Liver (tissue), 3 donors: Measurements from ENCODE around the gene PDRG1.

Experiments used
- EGR1 ChIP-seq, 2 donors: IDR thresholded peaks; 2 replicates each; pipeline ENCODE4 v1.6.1; 2016 to 2018; ENCODE audit warnings: antibody characterized with exemption in 2 of 2, low read depth in 2 of 2
- GABPA ChIP-seq, 2 donors: IDR thresholded peaks in 1 of 2; conservative IDR thresholded peaks in 1 of 2; 2 replicates each; pipeline ENCODE4 v1.6.1; 2016; ENCODE audit warnings: antibody characterized with exemption in 2 of 2, mild to moderate bottlenecking in 1 of 2, moderate library complexity in 1 of 2
- JUND ChIP-seq, 2 donors: IDR thresholded peaks; 2 replicates each; pipeline ENCODE4 v1.6.1; 2016; ENCODE audit warnings: antibody characterized with exemption in 2 of 2
- RAD21 ChIP-seq, 2 donors: IDR thresholded peaks; 2 replicates each; pipeline ENCODE4 v1.6.1; 2016; ENCODE audit warnings: antibody characterized with exemption in 2 of 2, mild to moderate bottlenecking in 2 of 2
- RXRA ChIP-seq, 2 donors: IDR thresholded peaks; 2 replicates each; pipeline ENCODE4 v1.6.1; 2017 to 2018; ENCODE audit warnings: antibody characterized with exemption in 2 of 2, mild to moderate bottlenecking in 1 of 2
- SP1 ChIP-seq: IDR thresholded peaks from 2 replicates; pipeline ENCODE4 v1.6.1; 2018; ENCODE audit warnings: antibody characterized with exemption, mild to moderate bottlenecking
- TAF1 ChIP-seq: conservative IDR thresholded peaks from 2 replicates; pipeline ENCODE4 v1.6.1; 2016; ENCODE audit warnings: antibody characterized with exemption, mild to moderate bottlenecking
- YY1 ChIP-seq: IDR thresholded peaks from 2 replicates; pipeline ENCODE4 v1.6.1; 2016; ENCODE audit warnings: antibody characterized with exemption, mild to moderate bottlenecking
- TF ChIP-seq, protein P1 (sequence below): fragments of 150-350 bp; IDR thresholded peaks from 2 replicates; pipeline ENCODE4 v1.5.1; 2017; ENCODE audit warnings: improper control_type of control experiment, low read depth, low read length; ENCODE audit not compliant: missing input control
- TF ChIP-seq, protein P2 (sequence below): IDR thresholded peaks from 2 replicates; pipeline ENCODE4 v1.6.1; 2016; ENCODE audit warnings: antibody characterized with exemption
- TF ChIP-seq, protein P3 (sequence below): IDR thresholded peaks from 2 replicates; pipeline ENCODE4 v1.6.1; 2016; ENCODE audit warnings: antibody characterized with exemption
- TF ChIP-seq, protein P4 (sequence below): IDR thresholded peaks from 2 replicates; pipeline ENCODE4 v1.6.1; 2016; ENCODE audit warnings: antibody characterized with exemption, mild to moderate bottlenecking
- donor health status: healthy.
- donor health status: healthy.

DNA sequence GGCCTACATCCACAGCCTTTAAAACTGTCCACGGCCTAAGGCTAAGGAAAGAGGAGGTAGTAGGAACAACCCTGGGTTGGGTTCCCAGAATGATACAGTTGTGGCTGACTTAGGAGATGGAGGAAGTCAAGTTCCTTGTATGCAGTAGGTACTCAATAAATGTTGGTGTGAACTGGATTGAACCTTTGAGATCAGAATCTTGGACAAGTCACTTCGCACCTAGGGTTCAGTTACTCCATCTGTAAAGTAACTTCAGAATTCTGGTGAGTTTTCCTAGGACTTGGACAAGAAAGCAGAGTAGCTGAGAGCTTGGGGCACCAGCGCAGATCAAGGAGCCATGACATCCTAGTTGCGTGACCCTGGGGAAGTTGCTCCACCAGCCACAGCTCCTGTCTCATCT is 25.2 kb upstream of the PDRG1 start:
- TF ChIP-seq, protein P1, sequence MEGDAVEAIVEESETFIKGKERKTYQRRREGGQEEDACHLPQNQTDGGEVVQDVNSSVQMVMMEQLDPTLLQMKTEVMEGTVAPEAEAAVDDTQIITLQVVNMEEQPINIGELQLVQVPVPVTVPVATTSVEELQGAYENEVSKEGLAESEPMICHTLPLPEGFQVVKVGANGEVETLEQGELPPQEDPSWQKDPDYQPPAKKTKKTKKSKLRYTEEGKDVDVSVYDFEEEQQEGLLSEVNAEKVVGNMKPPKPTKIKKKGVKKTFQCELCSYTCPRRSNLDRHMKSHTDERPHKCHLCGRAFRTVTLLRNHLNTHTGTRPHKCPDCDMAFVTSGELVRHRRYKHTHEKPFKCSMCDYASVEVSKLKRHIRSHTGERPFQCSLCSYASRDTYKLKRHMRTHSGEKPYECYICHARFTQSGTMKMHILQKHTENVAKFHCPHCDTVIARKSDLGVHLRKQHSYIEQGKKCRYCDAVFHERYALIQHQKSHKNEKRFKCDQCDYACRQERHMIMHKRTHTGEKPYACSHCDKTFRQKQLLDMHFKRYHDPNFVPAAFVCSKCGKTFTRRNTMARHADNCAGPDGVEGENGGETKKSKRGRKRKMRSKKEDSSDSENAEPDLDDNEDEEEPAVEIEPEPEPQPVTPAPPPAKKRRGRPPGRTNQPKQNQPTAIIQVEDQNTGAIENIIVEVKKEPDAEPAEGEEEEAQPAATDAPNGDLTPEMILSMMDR, result no peak
- TF ChIP-seq SP1 (no peak), RAD21 (IDR thresholded peaks at IDR 0.05) (no peak), RXRA (IDR thresholded peaks at IDR 0.05) (no peak), YY1 (no peak), TAF1 (no peak), EGR1 (IDR thresholded peaks at IDR 0.05; ENCODE audit: low read depth in 2 of 2) (no peak), GABPA (IDR thresholded peaks at IDR 0.05 in 1 of 2, conservative IDR thresholded peaks at IDR 0.05 in 1 of 2) (no peak), JUND (IDR thresholded peaks at IDR 0.05) (no peak)
- TF ChIP-seq, protein P2, sequence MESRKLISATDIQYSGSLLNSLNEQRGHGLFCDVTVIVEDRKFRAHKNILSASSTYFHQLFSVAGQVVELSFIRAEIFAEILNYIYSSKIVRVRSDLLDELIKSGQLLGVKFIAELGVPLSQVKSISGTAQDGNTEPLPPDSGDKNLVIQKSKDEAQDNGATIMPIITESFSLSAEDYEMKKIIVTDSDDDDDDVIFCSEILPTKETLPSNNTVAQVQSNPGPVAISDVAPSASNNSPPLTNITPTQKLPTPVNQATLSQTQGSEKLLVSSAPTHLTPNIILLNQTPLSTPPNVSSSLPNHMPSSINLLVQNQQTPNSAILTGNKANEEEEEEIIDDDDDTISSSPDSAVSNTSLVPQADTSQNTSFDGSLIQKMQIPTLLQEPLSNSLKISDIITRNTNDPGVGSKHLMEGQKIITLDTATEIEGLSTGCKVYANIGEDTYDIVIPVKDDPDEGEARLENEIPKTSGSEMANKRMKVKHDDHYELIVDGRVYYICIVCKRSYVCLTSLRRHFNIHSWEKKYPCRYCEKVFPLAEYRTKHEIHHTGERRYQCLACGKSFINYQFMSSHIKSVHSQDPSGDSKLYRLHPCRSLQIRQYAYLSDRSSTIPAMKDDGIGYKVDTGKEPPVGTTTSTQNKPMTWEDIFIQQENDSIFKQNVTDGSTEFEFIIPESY, result no peak
- TF ChIP-seq, protein P3, sequence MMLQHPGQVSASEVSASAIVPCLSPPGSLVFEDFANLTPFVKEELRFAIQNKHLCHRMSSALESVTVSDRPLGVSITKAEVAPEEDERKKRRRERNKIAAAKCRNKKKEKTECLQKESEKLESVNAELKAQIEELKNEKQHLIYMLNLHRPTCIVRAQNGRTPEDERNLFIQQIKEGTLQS, result no peak
- TF ChIP-seq, protein P4, sequence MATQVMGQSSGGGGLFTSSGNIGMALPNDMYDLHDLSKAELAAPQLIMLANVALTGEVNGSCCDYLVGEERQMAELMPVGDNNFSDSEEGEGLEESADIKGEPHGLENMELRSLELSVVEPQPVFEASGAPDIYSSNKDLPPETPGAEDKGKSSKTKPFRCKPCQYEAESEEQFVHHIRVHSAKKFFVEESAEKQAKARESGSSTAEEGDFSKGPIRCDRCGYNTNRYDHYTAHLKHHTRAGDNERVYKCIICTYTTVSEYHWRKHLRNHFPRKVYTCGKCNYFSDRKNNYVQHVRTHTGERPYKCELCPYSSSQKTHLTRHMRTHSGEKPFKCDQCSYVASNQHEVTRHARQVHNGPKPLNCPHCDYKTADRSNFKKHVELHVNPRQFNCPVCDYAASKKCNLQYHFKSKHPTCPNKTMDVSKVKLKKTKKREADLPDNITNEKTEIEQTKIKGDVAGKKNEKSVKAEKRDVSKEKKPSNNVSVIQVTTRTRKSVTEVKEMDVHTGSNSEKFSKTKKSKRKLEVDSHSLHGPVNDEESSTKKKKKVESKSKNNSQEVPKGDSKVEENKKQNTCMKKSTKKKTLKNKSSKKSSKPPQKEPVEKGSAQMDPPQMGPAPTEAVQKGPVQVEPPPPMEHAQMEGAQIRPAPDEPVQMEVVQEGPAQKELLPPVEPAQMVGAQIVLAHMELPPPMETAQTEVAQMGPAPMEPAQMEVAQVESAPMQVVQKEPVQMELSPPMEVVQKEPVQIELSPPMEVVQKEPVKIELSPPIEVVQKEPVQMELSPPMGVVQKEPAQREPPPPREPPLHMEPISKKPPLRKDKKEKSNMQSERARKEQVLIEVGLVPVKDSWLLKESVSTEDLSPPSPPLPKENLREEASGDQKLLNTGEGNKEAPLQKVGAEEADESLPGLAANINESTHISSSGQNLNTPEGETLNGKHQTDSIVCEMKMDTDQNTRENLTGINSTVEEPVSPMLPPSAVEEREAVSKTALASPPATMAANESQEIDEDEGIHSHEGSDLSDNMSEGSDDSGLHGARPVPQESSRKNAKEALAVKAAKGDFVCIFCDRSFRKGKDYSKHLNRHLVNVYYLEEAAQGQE, result no peak
